H1 (cell line): ENCODE data around the gene AGT. TPM values are rescaled to one million over a fixed set of nuclear protein-coding genes. Genes with fewer than 3 reads are reported as not detected.
"Not testable (repeated sequence)": the region's sequence is repeated elsewhere in the genome, so short reads cannot be mapped to it uniquely, and the experiment has no call there.

Experiments used
- CTCF ChIA-PET: fragments of 300-600 bp; sonication (Branson Sonifier 250); formaldehyde crosslinking; loops from one replicate; lab custom pipeline; 2021; ENCODE audit not compliant: partially characterized antibody; lab: Charles Lee
- POLR2A ChIA-PET: fragments of 300-600 bp; sonication (Branson Sonifier 250); formaldehyde crosslinking; loops from one replicate; lab custom pipeline; 2021; ENCODE audit warnings: inconsistent platforms; ENCODE audit not compliant: partially characterized antibody; lab: Charles Lee
- DNase-seq, 2 experiments: peaks; one replicate each; pipeline versions ENCODE4 v3.0.0 to v3.0.0-alpha.2; 2010 to 2022; ENCODE audit warnings: low spot score in 2 of 2, low read depth in 1 of 2, mixed read lengths in 1 of 2
- FAIRE-seq: peaks from 2 replicates; lab custom pipeline; 2011; peaks lifted over from hg19 to GRCh38; lab: Jason Lieb, UNC
- H2AFZ ChIP-seq: 2 replicates; pipeline ENCODE4 v1.8.1; 2012; ENCODE audit warnings: low read length, inconsistent platforms
- H2AK5ac ChIP-seq: 2 replicates; pipeline ENCODE4 v1.6.1; 2013; ENCODE audit warnings: low read depth, low read length
- H2BK120ac ChIP-seq: replicated peaks from 2 replicates; pipeline ENCODE3; 2013; ENCODE audit warnings: low read depth, low read length, inconsistent platforms
- H2BK12ac ChIP-seq: 2 replicates; pipeline ENCODE4 v1.6.1; 2013; ENCODE audit warnings: low read depth, low read length
- H2BK15ac ChIP-seq: 2 replicates; pipeline ENCODE4 v1.6.1; 2013; ENCODE audit warnings: low read length
- H2BK20ac ChIP-seq: 2 replicates; pipeline ENCODE4 v1.6.1; 2013; ENCODE audit warnings: low read length
- H2BK5ac ChIP-seq: 2 replicates; pipeline ENCODE4 v1.6.1; 2013; ENCODE audit warnings: low read depth, low read length
- H3K14ac ChIP-seq: 2 replicates; pipeline ENCODE4 v1.6.1; 2013; ENCODE audit warnings: inconsistent platforms; ENCODE audit not compliant: insufficient read length
- H3K18ac ChIP-seq: 2 replicates; pipeline ENCODE4 v1.6.1; 2013; ENCODE audit warnings: low read length; ENCODE audit errors: extremely low read depth
- H3K23ac ChIP-seq: 2 replicates; pipeline ENCODE4 v1.6.1; 2013; ENCODE audit warnings: inconsistent platforms; ENCODE audit not compliant: insufficient read length
- H3K23me2 ChIP-seq: 2 replicates; pipeline ENCODE4 v1.6.1; 2013; ENCODE audit warnings: low read depth, low read length
- H3K27ac ChIP-seq: 2 replicates; pipeline ENCODE4 v1.6.1; 2011; ENCODE audit warnings: low read depth, low read length, inconsistent platforms
- H3K27me3 ChIP-seq, 4 experiments: replicated peaks in 1 of 4; 1 replicate in 1 of 4; 2 replicates in 3 of 4; pipeline versions ENCODE4 v1.6.1 to v1.8.1; 2011 to 2013; ENCODE audit warnings: low read length in 3 of 4, mild to moderate bottlenecking in 3 of 4, inconsistent platforms in 2 of 4, mixed read lengths in 2 of 4, moderate library complexity in 1 of 4; ENCODE audit not compliant: control insufficient read depth in 3 of 4, insufficient read depth in 3 of 4; ENCODE audit errors: extremely low read depth in 1 of 4
- H3K36me3 ChIP-seq, 4 experiments: 2 replicates each; pipeline versions ENCODE4 v1.6.1 to v1.8.1; 2011 to 2013; ENCODE audit warnings: mild to moderate bottlenecking in 4 of 4, low read length in 3 of 4, moderate library complexity in 2 of 4, control low read depth in 1 of 4, inconsistent platforms in 1 of 4; ENCODE audit not compliant: insufficient read depth in 4 of 4, control insufficient read depth in 2 of 4
- H3K4ac ChIP-seq: replicated peaks from 2 replicates; pipeline ENCODE3; 2013; ENCODE audit warnings: low read length, low read depth, mixed read lengths, inconsistent platforms; ENCODE audit not compliant: insufficient read length
- H3K4me1 ChIP-seq, 4 experiments: replicated peaks in 1 of 4; 1 replicate in 1 of 4; 2 replicates in 3 of 4; pipeline versions ENCODE4 v1.6.1 to v1.8.1; 2011 to 2013; ENCODE audit warnings: low read length in 3 of 4, inconsistent platforms in 2 of 4, mixed read lengths in 1 of 4; ENCODE audit not compliant: insufficient read depth in 4 of 4, control insufficient read depth in 3 of 4
- H3K4me2 ChIP-seq, 2 experiments: 2 replicates each; pipeline versions ENCODE4 v1.6.1 to v1.8.1; 2011 to 2013; ENCODE audit warnings: low read depth in 2 of 2, low read length in 2 of 2, control low read depth in 1 of 2, inconsistent platforms in 1 of 2, mild to moderate bottlenecking in 1 of 2; ENCODE audit not compliant: insufficient read depth in 1 of 2
- H3K4me3 ChIP-seq, 4 experiments: fragments of 200-600, 300-600 bp in 1 of 4; sonication (generic), shearing (Covaris generic), sonication (Bioruptor Twin) in 1 of 4; 2 replicates each; pipeline versions ENCODE4 v1.5.1 to v1.8.1; 2011 to 2016; ENCODE audit warnings: low read length in 4 of 4, low read depth in 3 of 4, control low read depth in 2 of 4, inconsistent platforms in 2 of 4, mild to moderate bottlenecking in 2 of 4, mixed read lengths in 1 of 4, moderate library complexity in 1 of 4; ENCODE audit not compliant: insufficient read depth in 2 of 4; ENCODE audit errors: extremely low read depth in 1 of 4
- H3K56ac ChIP-seq: replicated peaks from 2 replicates; pipeline ENCODE3; 2013; ENCODE audit warnings: low read depth, mild to moderate bottlenecking, mixed read lengths, low read length, inconsistent platforms; ENCODE audit not compliant: insufficient read length
- H3K79me1 ChIP-seq: 2 replicates; pipeline ENCODE4 v1.6.1; 2013; ENCODE audit warnings: low read depth, low read length, control low read depth
- H3K79me2 ChIP-seq, 2 experiments: 2 replicates each; pipeline versions ENCODE4 v1.6.1 to v1.8.1; 2012 to 2013; ENCODE audit warnings: low read length in 2 of 2, mild to moderate bottlenecking in 2 of 2, inconsistent platforms in 1 of 2; ENCODE audit not compliant: insufficient read depth in 2 of 2, control insufficient read depth in 1 of 2
- H3K9ac ChIP-seq, 4 experiments: replicated peaks in 1 of 4; 1 replicate in 1 of 4; 2 replicates in 3 of 4; pipeline versions ENCODE4 v1.6.1 to v1.8.1; 2011 to 2013; ENCODE audit warnings: low read depth in 3 of 4, low read length in 3 of 4, control low read depth in 2 of 4, mild to moderate bottlenecking in 2 of 4, moderate library complexity in 2 of 4, inconsistent platforms in 1 of 4; ENCODE audit errors: extremely low read depth in 1 of 4
- H3K9me3 ChIP-seq, 2 experiments: 2 replicates each; pipeline versions ENCODE4 v1.6.1 to v1.8.1; 2012 to 2013; ENCODE audit warnings: mild to moderate bottlenecking in 2 of 2, moderate library complexity in 2 of 2, control low read depth in 1 of 2, inconsistent platforms in 1 of 2, low read depth in 1 of 2, low read length in 1 of 2, mixed read lengths in 1 of 2; ENCODE audit not compliant: insufficient read depth in 2 of 2
- H4K20me1 ChIP-seq, 2 experiments: replicated peaks in 1 of 2; 2 replicates each; pipeline versions ENCODE3 to v1.8.1; 2011 to 2013; ENCODE audit warnings: inconsistent platforms in 2 of 2, low read length in 2 of 2, mild to moderate bottlenecking in 1 of 2; ENCODE audit not compliant: insufficient read depth in 2 of 2, control insufficient read depth in 1 of 2
- H4K5ac ChIP-seq: 2 replicates; pipeline ENCODE4 v1.6.1; 2013; ENCODE audit warnings: low read length, low read depth, mixed read lengths, inconsistent platforms; ENCODE audit not compliant: insufficient read length
- H4K8ac ChIP-seq: 2 replicates; pipeline ENCODE4 v1.8.0; 2013; ENCODE audit warnings: mild to moderate bottlenecking, moderate library complexity, low read length, inconsistent platforms; ENCODE audit not compliant: insufficient read depth; ENCODE audit errors: extremely low read depth
- H4K91ac ChIP-seq: replicated peaks from 2 replicates; pipeline ENCODE3; 2013; ENCODE audit warnings: low read length, mixed read lengths, inconsistent platforms; ENCODE audit not compliant: insufficient read length
- JUN ChIP-seq: IDR thresholded peaks from 2 replicates; pipeline ENCODE4 v1.6.1; 2011; ENCODE audit warnings: low read depth, mild to moderate bottlenecking, improper control_type of control experiment, low read length
- KDM5A ChIP-seq: fragments of 200-600 bp; IDR thresholded peaks from 2 replicates; pipeline ENCODE4 v1.7.1; 2012; ENCODE audit warnings: mild to moderate bottlenecking, low read length, inconsistent platforms, mixed read lengths
- SIX5 ChIP-seq: IDR thresholded peaks from 2 replicates; pipeline ENCODE4 v1.6.1; 2011; ENCODE audit warnings: mild to moderate bottlenecking, low read depth, low read length
- WGBS, 2 experiments: shearing (Covaris generic) in 1 of 2; methylation state at CpG; one replicate each; pipeline versions ENCODE4 v1.1.6 to v1.1.7; 2013 to 2015; ENCODE audit warnings: low lambda C conversion rate in 2 of 2, mixed read lengths in 2 of 2, inconsistent platforms in 1 of 2, low coverage in 1 of 2, missing lambda C conversion rate in 1 of 2; ENCODE audit not compliant: insufficient replicate concordance in 2 of 2, insufficient coverage in 1 of 2, insufficient read length in 1 of 2; ENCODE audit errors: extremely low coverage in 1 of 2, missing lambda C conversion rate in 1 of 2; 5-methylcytosine and 5-hydroxymethylcytosine counted together
- polyA plus RNA-seq, 7 experiments: library from polyadenylated mRNA; depleted of rRNA in 3 of 7; stranded (reverse) in 5 of 7; unstranded in 2 of 7; fragments of >200 nt in 5 of 7; fragments of 200-250 nt in 2 of 7; gene quantifications; 1 replicate in 5 of 7; 2 replicates in 1 of 7; 4 replicates in 1 of 7; pipeline versions ENCODE4 v1.2.1 to v1.2.3, GENCODE V29; 2011 to 2013; ENCODE audit warnings: missing spikeins in 2 of 7, mixed read lengths in 2 of 7
- total RNA-seq: library from RNA; stranded (reverse); fragmentation: NEBNext Ultra II Directional; extraction: Animal tissue kit (Norgen Biotek cat#: 25700); gene quantifications from 2 replicates; pipeline ENCODE4 v1.2.1, GENCODE V29; 2021

AGT gene
- total and polyA plus RNA-seq, 2 of the 8 experiments (the other 6 are each of a cell fraction or from before 2014, with no cell fraction given) = 0.20 TPM; not detected in 1

DNA sequence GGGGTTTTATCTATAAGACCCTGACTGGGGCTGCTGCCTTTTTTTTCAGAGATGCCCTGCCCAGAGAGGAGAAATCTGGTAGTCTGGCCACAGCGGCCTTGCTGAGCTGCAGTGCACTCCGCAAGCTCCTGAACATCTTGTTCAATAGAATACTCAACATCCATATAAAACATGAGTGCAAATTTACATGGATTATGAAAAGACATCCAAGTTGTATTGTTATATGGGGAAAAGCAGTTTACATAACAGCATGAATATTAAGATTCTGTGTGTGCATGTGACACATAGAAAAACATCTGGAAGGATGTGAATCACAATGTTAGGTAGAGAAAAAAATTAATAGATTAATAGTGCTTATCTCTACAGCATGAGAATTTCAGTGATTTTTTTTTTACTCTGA is 55.2 kb downstream of the AGT start (continued):
- TF ChIP-seq SIX5 = no peak
- no peak for TF ChIP-seq KDM5A
- no peak for TF ChIP-seq JUN

DNA sequence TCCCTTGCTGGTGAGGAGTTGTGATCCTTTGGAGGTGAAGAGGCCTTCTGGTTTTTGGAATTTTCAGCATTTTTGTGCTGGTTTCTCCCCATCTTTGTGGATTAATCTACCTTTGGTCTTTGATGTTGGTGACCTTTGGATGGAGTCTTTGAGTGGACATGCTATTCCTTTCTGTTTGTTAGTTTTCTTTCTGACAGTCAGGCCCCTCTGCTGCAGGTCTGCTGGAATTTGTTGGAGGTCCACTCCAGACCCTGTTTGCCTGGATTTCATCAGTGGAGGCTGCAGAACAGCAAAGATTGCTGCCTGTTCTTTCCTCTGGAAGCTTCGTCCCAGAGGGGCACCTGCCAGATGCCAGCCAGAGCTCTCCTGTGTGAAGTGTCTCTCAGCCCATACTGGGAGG is 55.8 kb downstream of the AGT start:
- not testable (repeated sequence) for H2BK15ac ChIP-seq, H3K4me3 ChIP-seq, H3K23me2 ChIP-seq, H3K27me3 ChIP-seq, H3K4ac ChIP-seq, DNase-seq, H4K20me1 ChIP-seq, H2AK5ac ChIP-seq, H3K14ac ChIP-seq, H4K8ac ChIP-seq, H2BK12ac ChIP-seq, H2BK20ac ChIP-seq, H4K5ac ChIP-seq, H3K27ac ChIP-seq, H3K18ac ChIP-seq, H3K9me3 ChIP-seq, H3K4me2 ChIP-seq, H2BK120ac ChIP-seq, H3K23ac ChIP-seq, H3K9ac ChIP-seq, FAIRE-seq, H3K56ac ChIP-seq, H2AFZ ChIP-seq, H4K91ac ChIP-seq, H2BK5ac ChIP-seq, H3K4me1 ChIP-seq, H3K79me1 ChIP-seq
- CTCF ChIA-PET = interaction anchor here (1.1 kb wide), 1 partner anchor 16 kb away, joined by 5 read pairs; no protein-coding TSS in a partner anchor
- peaks cover 0 to 30% (median 10%) of the 10 kb centered on the region in 4 experiments; a peak in 5 of 8 replicates for H3K36me3 ChIP-seq
- POLR2A ChIA-PET = interaction anchor here (1.2 kb wide), 1 partner anchor 14 kb away, joined by 4 read pairs; no protein-coding TSS in a partner anchor
- peaks cover 0 to 29% of the 10 kb centered on the region in 2 experiments; a peak in 2 of 4 replicates for H3K79me2 ChIP-seq
- WGBS, 2 experiments = 90% methylated on average over 1 of the region's 1 CpG; no CpG with 5 or more reads in 1 of the 2 experiments
